GM19240 (cell line): ENCODE measurements around the gene KLC4.

Experiments used
- DNase-seq: peaks from one replicate; pipeline ENCODE4 v3.0.0; 2011; ENCODE audit warnings: low spot score; ENCODE audit not compliant: insufficient read length

The KLC4 gene

DNA sequence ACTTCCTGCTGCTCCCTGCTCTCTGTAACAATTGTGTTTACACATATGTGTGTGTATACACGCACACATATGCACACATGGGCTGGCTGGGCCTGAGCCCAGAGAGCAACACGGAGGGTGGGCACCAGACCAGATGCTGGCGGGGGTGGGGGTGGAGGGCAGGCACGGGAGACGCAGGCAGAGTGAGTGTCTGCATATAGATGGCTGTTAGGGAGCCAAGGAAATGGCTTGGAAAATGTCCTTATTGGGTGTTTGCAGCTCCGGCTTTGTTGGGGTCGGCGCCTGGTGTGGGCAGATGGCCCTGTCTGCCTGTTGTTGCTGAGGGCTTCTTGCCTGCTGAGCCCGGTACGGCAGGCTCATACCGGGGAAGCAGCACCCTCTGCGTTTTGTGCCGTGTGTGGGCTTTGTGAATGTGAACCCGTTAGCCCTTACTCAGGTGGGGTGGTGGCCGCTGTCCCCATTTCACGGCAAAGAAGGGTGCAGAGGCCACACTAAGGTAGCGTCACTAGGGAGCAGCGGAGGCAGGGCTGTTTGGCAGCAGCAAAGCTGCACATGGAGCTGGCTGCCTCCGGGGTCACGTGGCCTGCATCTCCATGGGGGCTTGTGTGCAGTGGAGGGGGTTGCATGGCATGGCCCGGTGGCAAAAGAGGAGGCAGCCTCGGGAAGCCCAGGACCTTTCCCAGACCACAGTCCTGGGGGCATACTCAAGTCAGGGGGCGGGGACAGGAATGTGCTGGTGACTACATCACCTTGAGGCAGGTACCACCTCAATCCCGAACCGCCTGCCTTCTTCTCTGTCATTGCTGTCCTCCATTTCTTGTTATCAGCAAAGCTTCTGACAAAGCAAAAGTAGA lies 64.3 kb downstream of the KLC4 start:
- no peak for DNase-seq

DNA sequence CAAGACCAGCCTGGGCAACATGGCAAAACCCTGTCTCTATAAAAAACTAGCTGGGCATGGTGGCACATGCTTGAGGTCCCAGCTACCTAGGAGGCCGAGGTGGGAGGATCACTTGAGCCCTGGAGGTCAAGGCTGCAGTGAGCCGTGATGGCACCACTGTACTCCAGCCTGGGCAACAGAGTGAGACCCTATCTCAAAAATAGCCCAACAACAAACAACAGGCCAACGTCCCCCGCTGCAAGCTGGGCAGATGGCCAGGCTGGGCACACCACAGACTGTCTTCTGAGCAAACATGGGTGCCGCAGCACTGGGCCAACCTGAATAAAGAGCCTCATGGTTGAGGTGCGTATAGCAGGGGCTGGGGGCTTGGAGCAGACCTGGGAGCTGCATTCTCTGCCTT lies 65.0 kb downstream of the KLC4 start:
- no peak for DNase-seq
